ENCODE data around the gene LBX2.

The LBX2 gene

GRCh38 chr2:74457549-74458131 is 41.8 kb downstream of the LBX2 start:
- peak; percentile 75 to 82 for DNase-seq (ENCODE audit: low read depth in 2 of 2)

DNA sequence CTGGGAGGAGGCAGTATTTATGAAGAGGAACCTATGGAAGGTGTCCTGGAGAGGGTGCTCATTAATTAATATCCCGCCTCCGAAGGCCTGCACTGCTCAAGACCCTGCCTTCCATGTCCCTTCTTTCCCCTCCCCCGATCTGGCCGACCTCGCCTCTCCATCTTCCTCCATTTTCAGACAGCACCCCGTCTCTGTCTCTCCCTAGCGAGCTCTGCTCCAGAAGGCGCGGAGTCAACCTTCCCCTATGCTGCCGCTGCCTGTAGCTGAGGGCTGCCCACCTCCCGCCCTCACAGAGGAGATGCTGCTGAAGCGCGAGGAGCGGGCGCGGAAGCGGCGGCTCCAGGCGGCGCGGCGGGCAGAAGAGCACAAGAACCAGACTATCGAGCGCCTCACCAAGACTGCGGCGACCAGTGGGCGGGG is 42.3 kb downstream of the LBX2 start:
- no peak for DNase-seq (ENCODE audit: low read depth in 2 of 2)

- peak; percentile 88 to 96 for DNase-seq (ENCODE audit: low read depth in 2 of 2)
Measured at GRCh38 chr2:74454654-74455511, 44.5 kb downstream of the LBX2 start, which contains the start of gene INO80B. TSS of gene INO80B (plus strand) at chr2:74455087. CDS start at chr2:74455117, 30 bp downstream.

GRCh38 chr2:74450570-74451190 is 48.7 kb downstream of the LBX2 start:
- DNase-seq (ENCODE audit: low read depth in 2 of 2): no peak

DNA sequence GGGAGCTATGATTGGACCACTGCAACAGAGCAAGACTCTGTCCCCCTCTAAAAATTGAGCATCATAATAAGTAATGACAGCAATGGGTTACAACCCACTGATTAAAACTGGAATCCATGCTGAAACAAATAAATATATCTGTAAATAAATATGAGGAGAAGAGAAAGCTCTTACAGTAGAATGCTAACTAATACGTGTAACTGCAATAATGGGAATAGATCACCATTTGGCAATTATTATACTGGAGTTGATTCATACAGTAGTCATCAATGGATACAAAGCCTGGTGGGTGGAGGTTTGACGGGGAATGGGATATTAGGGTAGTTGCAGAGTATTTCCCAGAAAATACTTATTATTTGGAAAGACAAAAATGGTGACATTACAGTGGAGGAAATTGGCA is 50.6 kb downstream of the LBX2 start:
- DNase-seq (ENCODE audit: low read depth in 2 of 2): no peak
